HuH-7 (cell line): ENCODE measurements around the gene TTLL9.
"Not testable (repeated sequence)": the region's sequence is repeated elsewhere in the genome, so short reads cannot be mapped to it uniquely, and the experiment has no call there.

Experiments used
- DNase-seq: peaks from one replicate; pipeline ENCODE4 v3.0.0; 2011; ENCODE audit warnings: low spot score

TTLL9 gene, protein sequence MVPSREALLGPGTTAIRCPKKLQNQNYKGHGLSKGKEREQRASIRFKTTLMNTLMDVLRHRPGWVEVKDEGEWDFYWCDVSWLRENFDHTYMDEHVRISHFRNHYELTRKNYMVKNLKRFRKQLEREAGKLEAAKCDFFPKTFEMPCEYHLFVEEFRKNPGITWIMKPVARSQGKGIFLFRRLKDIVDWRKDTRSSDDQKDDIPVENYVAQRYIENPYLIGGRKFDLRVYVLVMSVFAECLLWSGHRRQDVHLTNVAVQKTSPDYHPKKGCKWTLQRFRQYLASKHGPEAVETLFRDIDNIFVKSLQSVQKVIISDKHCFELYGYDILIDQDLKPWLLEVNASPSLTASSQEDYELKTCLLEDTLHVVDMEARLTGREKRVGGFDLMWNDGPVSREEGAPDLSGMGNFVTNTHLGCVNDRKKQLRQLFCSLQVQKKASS

GRCh38 chr20:31869942-31870725 is at the start of gene TTLL9, which contains the start of gene DUSP15:
TSS of gene TTLL9 (plus strand) at chr20:31870634. CDS start at chr20:31871127, 493 bp downstream.
TSS of gene DUSP15 (minus strand) at chr20:31870527. CDS start at chr20:31870337, 190 bp downstream.
- peak; percentile 78 for DNase-seq

- DNase-seq, result no peak
Observed at GRCh38 chr20:31821427-31821826, 49.0 kb upstream of the TTLL9 start.

DNA sequence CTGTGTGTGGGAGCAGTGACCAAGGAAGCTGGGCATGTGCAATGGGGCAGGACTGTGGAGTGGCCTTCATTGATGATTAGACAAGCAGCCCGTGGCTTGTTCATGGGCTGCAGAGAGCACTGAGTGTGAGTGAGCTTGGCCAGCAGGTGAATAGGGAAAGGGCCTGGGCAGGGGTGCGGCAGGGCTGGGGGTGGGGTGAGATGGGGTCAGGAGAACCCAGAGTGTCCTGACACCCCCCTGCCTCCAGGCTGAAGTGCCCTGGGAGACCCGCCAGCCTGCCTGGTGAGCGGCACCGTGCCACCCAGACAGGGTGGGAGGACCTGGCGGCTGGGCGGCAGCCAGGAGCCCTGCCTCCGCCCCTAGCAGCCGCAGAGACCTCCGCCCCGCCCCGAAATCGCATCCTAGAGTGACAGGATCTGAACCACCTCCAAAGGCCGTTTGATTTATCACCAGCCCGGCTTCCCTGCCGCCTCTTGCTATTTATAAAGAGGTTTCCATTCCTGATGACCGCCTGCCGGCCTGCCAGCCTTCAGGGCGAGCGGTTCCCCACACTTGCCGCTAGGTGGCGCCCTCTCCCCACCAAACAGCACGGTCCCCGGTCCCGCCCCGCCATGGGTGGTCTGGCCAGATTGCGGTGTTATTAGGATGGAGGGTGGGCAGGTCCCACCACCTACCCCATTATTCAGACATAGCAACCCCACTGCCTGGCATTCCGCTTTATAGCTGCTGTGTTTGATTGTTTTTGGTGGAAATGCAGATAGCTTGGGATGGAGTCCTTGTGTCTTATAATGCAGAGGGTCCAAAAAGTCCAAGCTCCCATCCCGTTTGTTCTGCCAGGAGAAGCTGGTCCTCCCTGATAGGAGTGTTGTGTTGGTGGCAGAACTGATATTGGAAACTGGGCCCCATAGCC is 47.8 kb upstream of the TTLL9 start:
- peak; percentile 96 for DNase-seq

GRCh38 chr20:31823360-31824124 is 46.9 kb upstream of the TTLL9 start:
- DNase-seq, result no peak

- DNase-seq, result no peak
Observed at GRCh38 chr20:31824125-31824485, 46.3 kb upstream of the TTLL9 start.

DNA sequence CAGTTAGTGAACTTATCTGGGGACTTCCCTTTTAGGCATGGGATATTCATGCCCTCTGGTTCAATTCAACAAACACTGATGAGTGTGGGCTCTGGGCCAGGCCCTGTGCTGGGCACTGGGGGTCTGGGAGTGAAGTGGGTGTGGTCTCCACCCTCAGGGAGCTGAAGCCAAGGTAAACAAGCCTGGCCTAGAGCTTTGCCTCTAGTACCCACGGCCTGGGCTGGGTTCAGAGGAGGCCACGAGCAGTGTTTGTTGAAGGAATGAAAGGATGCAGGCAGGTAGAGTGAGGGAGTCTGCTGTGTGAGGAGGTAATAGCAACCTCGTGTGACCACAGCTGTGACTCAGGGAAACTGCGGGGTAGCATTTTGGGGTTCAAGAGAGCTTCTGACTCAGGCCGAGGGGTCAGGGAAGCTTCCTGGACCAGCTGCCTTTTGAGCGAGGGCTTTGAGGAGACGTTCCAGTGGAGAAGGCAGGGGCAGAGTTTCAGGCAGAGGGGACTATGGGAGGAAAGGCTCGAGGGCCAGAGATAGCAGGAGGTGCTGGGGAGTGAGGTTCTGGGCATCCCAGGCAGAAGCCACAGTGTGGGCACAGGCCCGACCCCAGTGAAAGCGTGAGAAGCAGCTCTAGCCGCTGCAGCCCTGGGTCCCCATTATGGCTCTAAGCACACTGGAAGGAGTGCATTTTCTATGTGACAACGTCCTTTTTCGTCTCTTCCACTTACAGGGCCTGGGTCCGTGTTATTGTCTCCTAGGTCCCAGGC is 45.7 kb upstream of the TTLL9 start:
- DNase-seq, result no peak

DNA sequence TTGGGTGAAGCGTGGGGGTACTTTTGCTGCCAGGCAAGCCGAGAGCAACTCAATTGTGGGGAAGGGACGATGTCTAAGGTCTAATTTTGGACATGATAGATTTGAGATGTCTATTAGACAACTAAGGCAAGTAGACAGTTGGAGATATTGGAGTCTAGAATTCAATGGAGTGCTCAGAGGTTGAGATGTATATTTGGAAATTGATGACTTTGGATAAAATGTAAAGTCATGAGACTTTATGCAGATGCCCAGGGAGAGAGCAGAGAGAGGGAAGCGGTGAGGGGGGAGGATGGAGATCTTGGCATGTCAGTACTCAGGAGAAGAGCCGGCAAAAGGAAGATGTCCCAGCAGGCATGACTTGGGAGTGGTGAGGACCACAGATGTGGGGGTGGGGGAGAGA is 44.4 kb upstream of the TTLL9 start:
- no peak for DNase-seq

GRCh38 chr20:31827059-31827458 is 43.4 kb upstream of the TTLL9 start:
- no peak for DNase-seq

DNA sequence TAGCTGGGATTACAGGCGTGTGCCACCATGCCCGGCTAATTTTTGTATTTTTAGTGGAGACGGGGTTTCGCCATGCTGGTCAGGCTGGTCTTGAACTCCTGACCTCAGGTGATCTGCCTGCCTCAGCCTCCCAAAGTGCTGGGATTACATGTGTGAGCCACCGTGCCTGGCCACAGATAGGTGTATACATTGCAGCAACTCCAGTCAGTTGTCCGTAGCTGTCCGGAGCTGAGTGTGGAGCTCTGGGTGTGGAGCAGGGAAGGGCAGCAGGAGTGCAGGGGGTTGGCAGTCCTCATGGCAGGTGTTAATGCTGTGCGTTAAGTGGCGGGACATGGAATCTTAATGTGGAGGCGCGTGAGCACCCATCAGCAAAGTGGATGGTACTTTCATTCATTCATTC is 42.4 kb upstream of the TTLL9 start:
- not testable (repeated sequence) for DNase-seq

DNA sequence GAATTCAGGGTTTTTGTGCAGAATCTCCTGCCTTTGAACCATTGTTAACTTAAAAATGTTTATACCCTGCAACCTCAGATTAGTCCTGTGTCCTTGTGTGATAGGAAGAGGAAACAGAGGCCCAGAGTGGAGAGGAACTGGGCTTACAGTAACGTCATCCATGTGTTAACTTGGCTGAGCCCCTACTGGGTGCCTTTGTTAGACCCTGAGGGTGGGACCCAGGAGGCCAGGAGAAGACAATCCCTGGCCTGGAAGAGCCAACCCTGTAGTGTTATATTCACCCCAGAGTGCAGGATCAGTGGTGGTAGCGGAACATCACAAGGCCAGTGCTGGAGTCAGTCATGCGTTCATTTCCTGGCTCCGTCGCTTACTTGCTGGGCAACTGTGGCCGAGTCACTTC is 40.7 kb upstream of the TTLL9 start:
- DNase-seq, result no peak

DNA sequence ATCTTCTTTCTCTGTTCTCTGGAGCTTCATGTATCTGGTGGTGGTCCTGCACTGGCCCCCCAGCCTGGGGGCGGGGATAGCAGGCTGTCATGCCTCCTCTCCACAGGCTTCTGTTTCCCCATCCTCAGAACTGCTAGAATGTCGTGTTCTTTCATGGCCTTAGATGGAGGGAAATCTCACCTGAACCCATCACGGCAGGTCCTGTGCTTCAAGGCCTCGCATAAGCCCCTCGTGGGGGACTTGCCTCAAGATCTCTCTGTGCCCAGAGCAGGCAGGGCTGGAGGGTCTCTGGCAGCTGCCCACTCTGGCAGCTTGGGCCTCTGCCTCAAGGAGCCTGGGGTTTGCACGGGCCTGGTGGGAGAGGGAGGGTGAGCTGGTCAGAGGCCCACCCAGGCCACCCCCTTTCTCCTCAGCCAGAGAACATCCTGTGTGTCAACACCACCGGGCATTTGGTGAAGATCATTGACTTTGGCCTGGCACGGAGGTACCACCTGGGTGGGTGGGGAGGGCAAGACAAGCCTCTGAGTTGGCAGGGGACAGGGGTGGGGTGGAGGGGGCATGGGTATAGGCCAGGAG is 39.9 kb upstream of the TTLL9 start:
- DNase-seq, result no peak

DNA sequence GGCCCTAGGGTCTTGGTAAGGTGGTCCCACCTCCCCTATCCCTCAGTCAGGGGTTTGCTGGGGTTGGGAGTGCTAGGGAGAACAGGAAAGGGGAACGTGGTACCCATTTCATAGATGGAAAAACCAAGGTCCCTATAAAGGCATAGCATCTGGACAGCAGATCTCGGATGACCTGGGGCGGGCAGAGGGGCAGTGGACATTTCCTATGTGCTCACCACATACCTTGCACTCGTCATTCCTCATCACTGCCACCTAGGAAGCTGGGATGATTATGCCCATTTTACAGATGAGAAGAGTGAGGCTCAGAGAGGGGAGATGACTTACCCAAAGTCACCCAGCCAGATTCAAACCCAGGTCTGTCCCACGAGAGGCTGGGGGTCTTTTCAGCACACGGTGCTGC is 39.2 kb upstream of the TTLL9 start:
- DNase-seq, result no peak

DNA sequence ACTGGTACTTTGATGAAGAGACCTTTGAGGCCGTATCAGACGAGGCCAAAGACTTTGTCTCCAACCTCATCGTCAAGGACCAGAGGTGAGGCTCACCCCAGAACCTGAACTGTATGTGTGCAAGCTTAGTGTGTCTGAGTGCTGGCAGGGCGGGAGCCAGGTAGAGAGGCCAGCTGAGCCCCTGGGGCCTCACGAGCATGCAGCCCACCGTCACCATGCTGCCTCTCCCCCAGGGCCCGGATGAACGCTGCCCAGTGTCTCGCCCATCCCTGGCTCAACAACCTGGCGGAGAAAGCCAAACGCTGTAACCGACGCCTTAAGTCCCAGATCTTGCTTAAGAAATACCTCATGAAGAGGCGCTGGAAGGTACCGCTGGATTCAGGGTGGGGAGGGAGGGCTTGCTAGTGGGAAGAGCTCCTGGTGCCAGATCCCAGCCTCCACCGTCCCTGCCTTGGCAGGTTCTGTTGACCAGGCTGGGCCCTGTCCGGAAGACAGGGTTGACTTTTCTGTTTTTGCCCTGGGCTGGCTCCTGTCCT is 38.6 kb upstream of the TTLL9 start:
- no peak for DNase-seq

GRCh38 chr20:31833130-31833930 is 37.1 kb upstream of the TTLL9 start:
- DNase-seq, result peak; percentile 98

DNA sequence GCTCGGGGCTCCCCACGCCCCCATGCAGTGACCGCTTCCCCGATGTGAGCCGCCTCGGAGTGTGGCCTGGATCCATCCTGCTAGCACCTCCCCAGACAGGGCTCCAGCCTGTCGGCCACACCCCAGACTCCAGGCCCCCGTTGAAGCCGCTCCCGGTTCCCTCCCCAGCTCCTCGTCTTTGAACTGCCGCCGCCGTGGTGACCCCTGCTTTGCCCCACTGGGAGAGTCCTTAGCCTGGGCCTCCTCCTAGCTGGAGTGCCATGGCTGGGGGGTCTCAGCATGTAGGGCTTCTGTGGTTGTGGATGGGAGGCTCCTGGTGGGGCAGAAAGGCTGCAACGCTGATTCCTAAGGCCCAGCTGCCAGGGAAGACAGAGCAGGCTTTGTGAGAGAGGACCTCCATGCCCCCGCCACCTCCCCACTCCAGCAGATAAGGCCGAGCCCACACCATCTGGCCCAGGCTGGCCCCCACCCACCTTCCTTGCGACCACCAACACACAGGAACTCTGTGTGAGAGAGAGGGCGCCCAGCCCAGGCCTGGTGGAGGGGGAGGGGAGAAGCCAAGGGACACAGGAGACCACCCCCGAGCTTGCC is 36.4 kb upstream of the TTLL9 start:
- DNase-seq, result no peak

DNA sequence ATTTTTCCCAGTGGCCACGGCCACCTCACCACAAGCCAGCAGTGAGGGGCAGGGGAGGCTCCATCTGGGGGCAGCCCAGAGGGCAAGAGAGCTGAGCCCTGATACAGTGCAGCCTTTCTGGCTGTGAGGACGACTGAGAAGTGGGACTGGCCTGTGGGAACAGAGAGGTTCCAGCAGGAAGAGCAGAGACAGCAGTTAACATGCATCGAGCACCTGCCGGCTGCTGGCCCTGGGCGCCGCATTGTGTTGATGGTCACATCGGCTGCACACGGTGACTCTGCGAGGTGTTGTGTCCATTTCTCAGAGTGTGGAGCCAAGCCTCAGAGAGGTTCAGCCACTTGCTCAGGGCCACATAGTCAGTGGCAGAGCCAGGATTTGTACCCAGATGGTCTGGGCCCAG is 34.9 kb upstream of the TTLL9 start:
- no peak for DNase-seq

DNA sequence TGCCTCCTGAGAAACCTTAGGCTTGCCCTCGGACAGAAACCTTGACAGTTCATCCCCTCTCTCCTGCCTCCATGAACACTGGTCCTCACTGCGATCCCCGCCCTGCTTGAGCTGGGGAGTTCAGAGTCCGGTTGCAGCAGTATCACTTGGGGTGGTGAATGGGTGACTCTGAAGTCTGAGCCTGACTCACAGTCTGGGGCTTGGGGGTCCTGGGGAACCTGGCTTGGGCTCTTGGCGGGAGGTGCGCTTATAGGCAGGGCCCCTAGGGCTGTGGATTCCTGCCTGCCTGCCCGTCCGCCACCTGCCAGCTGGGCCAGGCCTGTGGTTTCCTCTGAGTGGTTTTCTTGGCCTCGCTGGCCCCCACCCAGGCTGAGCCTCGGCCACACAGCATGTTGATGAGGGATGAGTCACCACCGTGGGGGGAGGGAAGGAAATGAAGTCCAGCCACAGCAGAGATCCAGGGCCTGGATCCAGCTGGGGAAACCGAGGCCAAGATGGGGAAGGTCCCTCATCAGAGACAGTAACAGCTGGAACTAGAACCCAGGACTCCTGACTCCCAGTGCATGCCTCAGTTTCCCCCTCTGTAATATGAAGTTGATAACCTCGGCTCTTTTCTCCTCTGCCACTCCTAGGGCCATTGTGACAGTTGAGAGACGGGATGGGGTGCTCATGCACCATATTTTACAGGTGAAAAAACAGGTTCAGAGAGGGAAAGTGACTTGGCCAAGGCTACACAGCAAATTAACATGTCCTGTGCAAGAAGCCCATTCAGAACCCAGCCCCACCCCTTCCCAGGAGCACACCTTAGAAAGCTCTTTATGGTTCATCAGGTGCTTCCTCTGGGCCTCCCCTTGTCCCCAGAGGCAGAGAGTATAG is 34.2 kb upstream of the TTLL9 start:
- DNase-seq, result peak; percentile 54
